HepG2 (cell line): ENCODE measurements around the gene LRP1-AS. TPM values are rescaled to one million over a fixed set of nuclear protein-coding genes. Genes with fewer than 3 reads are reported as not detected.
A peak's percentile ranks its signal among the peaks of the same experiment; 100 is the strongest.

Source experiments
- AGO2 ChIP-seq: fragments of 200-400 bp; formaldehyde crosslinking; optimal IDR thresholded peaks from 2 replicates; pipeline ENCODE3; 2017; ENCODE audit warnings: mild to moderate bottlenecking, low read depth, low read length, moderate library complexity
- DR1 ChIP-seq: sonication (generic); formaldehyde crosslinking; IDR thresholded peaks from 2 replicates; pipeline ENCODE4 v1.8.0; 2021; ENCODE audit warnings: mild to moderate bottlenecking, missing genetic modification reagents, inconsistent platforms
- ELF3 ChIP-seq: IDR thresholded peaks from 2 replicates; pipeline ENCODE4 v1.6.1; 2016; ENCODE audit warnings: missing genetic modification reagents, missing compliant biosample characterization
- FOXA1 ChIP-seq, 2 experiments: fragments of 450-650 bp in 1 of 2; sonication (generic) in 1 of 2; formaldehyde crosslinking in 1 of 2; IDR thresholded peaks; 2 replicates each; pipeline versions ENCODE4 v1.4.0 to v1.6.1; 2016 to 2020; ENCODE audit warnings: missing genetic modification reagents in 1 of 2
- FOXK2 ChIP-seq: fragments of 450-650 bp; IDR thresholded peaks from 2 replicates; pipeline ENCODE4 v1.6.1; 2016
- KAT8 ChIP-seq: IDR thresholded peaks from 2 replicates; pipeline ENCODE4 v1.6.1; 2016; ENCODE audit warnings: missing genetic modification reagents, missing compliant biosample characterization
- KLF6 ChIP-seq: IDR thresholded peaks from 2 replicates; pipeline ENCODE4 v1.8.0; 2016; ENCODE audit warnings: missing biosample characterization, missing genetic modification reagents
- NRL ChIP-seq: sonication (generic); formaldehyde crosslinking; IDR thresholded peaks from 2 replicates; pipeline ENCODE4 v1.5.0; 2020; ENCODE audit warnings: missing genetic modification reagents, mild to moderate bottlenecking, moderate library complexity, borderline replicate concordance
- TRIM24 ChIP-seq: sonication (generic); formaldehyde crosslinking; IDR thresholded peaks from 2 replicates; pipeline ENCODE4 v1.8.0; 2022; ENCODE audit warnings: mild to moderate bottlenecking, missing genetic modification reagents
- ZBTB8A ChIP-seq: sonication (generic); formaldehyde crosslinking; IDR thresholded peaks from 2 replicates; pipeline ENCODE4 v1.4.0; 2020; ENCODE audit warnings: mild to moderate bottlenecking, low read depth, missing genetic modification reagents, borderline replicate concordance
- ZNF296 ChIP-seq: sonication (generic); formaldehyde crosslinking; conservative IDR thresholded peaks from 2 replicates; pipeline ENCODE4 v1.5.0; 2020; ENCODE audit warnings: mild to moderate bottlenecking, missing genetic modification reagents
- ZNF670 ChIP-seq: sonication (generic); formaldehyde crosslinking; IDR thresholded peaks from 2 replicates; pipeline ENCODE4 v1.8.0; 2022; ENCODE audit warnings: mild to moderate bottlenecking, missing genetic modification reagents, borderline replicate concordance
- ZNF7 ChIP-seq: IDR thresholded peaks from 2 replicates; pipeline ENCODE4 v1.6.1; 2016; ENCODE audit warnings: missing biosample characterization, missing genetic modification reagents
- ZNF737 ChIP-seq: sonication (generic); formaldehyde crosslinking; IDR thresholded peaks from 2 replicates; pipeline ENCODE4 v1.5.0; 2020; ENCODE audit warnings: missing genetic modification reagents, mild to moderate bottlenecking, borderline replicate concordance
- ZSCAN30 ChIP-seq: sonication (generic); formaldehyde crosslinking; IDR thresholded peaks from 2 replicates; pipeline ENCODE4 v1.5.0; 2020; ENCODE audit warnings: mild to moderate bottlenecking, missing genetic modification reagents
- polyA plus RNA-seq, 8 experiments: library from polyadenylated mRNA; depleted of rRNA in 3 of 8; stranded (reverse) in 7 of 8; unstranded in 1 of 8; fragments of >200 nt; fragmentation: Illumina TruSeq in 4 of 8; extraction: Trizol in 4 of 8; gene quantifications; 2 replicates each; pipeline versions ENCODE4 v1.2.1 to v1.2.3, GENCODE V29; 2011 to 2016; ENCODE audit warnings: low read depth in 4 of 8, missing spikeins in 1 of 8, mixed read lengths in 1 of 8; ENCODE audit not compliant: insufficient read depth in 1 of 8
- total RNA-seq, 5 experiments: library from RNA; depleted of rRNA; stranded (reverse); fragments of >200 nt; fragmentation: Illumina TruSeq; extraction: Trizol; gene quantifications; 2 replicates each; pipeline ENCODE4 v1.2.3, GENCODE V29; 2016; ENCODE audit warnings: low read depth in 1 of 5
- TF ChIP-seq, protein P1 (sequence below): sonication (generic); formaldehyde crosslinking; conservative IDR thresholded peaks from 2 replicates; pipeline ENCODE4 v1.4.0; 2020; ENCODE audit warnings: mild to moderate bottlenecking, missing genetic modification reagents, moderate library complexity
- TF ChIP-seq, protein P2 (sequence below): sonication (generic); formaldehyde crosslinking; IDR thresholded peaks from 2 replicates; pipeline ENCODE4 v1.4.0; 2020; ENCODE audit warnings: mild to moderate bottlenecking, low read depth, missing genetic modification reagents
- TF ChIP-seq, protein P3 (sequence below): sonication (generic); formaldehyde crosslinking; IDR thresholded peaks from 2 replicates; pipeline ENCODE4 v1.5.1; 2020; ENCODE audit warnings: missing genetic modification reagents, mild to moderate bottlenecking, borderline replicate concordance

The LRP1-AS gene
- total and polyA plus RNA-seq, 2 of the 13 experiments (the other 11 are each of a cell fraction or from before 2014, with no cell fraction given), result 0.20 TPM; not detected in 1

DNA sequence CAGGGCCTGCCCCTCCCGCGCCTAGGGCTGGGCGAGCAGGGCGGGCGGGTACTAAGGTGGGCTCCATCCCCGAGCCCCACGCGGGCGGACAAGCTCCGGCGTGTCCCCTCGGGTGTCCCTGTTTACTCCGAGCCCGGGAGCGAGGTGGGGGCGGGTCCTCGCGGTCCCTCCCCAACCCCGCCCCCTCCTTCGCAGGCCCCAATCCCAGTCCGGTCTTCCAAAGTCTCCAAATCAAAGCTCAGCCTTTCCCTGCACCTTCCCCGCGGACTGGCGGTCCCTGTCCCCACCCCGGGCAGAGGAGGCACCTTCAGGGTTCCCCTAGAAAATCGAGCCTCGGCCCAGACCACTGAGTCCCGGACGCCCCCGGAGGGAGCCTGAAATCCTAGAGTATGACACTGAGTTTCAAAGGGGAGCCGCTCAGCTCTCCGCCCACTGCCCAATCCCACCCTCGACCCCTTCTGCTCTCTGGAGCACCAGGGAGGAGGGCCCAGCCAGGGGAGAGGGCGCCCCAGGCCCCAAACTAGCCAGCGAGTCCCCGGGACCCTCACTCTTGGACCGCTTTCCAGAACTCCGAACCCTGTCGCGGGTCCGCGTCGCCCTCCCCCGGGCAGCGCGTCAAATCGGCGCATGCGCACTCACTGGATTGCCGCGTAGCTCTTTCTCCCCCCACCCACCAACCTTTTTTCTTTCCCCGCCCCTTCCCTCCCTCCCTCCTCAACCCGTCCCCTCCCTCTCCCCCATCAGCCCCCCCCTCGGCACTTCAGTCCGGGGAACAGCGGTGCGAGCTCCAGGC is 19.5 kb downstream of the LRP1-AS start, which contains the start of gene LRP1 (continued):
- TF ChIP-seq ZNF737, result 0 out of 2 replicates have a peak, but pooled peaks have one; percentile 40
- TF ChIP-seq FOXA1 (IDR thresholded peaks at IDR 0.05), result no peak
- TF ChIP-seq FOXA1 (CRISPR knock-in tag; IDR thresholded peaks at IDR 0.05), result peak; percentile 75
- peak; percentile 30; the same call in 1 of the 2 replicates for TF ChIP-seq KAT8 (CRISPR knock-in tag)
- TF ChIP-seq KLF6, result peak; percentile 68
- peak; percentile 82 for TF ChIP-seq AGO2
- TF ChIP-seq ZNF670 (CRISPR knock-in tag), result peak; percentile 31; the same call in 1 of the 2 replicates
- no peak for TF ChIP-seq ZBTB8A (CRISPR knock-in tag)
- TF ChIP-seq, protein P1, sequence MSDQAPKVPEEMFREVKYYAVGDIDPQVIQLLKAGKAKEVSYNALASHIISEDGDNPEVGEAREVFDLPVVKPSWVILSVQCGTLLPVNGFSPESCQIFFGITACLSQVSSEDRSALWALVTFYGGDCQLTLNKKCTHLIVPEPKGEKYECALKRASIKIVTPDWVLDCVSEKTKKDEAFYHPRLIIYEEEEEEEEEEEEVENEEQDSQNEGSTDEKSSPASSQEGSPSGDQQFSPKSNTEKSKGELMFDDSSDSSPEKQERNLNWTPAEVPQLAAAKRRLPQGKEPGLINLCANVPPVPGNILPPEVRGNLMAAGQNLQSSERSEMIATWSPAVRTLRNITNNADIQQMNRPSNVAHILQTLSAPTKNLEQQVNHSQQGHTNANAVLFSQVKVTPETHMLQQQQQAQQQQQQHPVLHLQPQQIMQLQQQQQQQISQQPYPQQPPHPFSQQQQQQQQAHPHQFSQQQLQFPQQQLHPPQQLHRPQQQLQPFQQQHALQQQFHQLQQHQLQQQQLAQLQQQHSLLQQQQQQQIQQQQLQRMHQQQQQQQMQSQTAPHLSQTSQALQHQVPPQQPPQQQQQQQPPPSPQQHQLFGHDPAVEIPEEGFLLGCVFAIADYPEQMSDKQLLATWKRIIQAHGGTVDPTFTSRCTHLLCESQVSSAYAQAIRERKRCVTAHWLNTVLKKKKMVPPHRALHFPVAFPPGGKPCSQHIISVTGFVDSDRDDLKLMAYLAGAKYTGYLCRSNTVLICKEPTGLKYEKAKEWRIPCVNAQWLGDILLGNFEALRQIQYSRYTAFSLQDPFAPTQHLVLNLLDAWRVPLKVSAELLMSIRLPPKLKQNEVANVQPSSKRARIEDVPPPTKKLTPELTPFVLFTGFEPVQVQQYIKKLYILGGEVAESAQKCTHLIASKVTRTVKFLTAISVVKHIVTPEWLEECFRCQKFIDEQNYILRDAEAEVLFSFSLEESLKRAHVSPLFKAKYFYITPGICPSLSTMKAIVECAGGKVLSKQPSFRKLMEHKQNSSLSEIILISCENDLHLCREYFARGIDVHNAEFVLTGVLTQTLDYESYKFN, result peak; percentile 42
- peak; percentile 22; the same call in 1 of the 2 replicates for TF ChIP-seq ELF3 (CRISPR knock-in tag)
- TF ChIP-seq, protein P2, sequence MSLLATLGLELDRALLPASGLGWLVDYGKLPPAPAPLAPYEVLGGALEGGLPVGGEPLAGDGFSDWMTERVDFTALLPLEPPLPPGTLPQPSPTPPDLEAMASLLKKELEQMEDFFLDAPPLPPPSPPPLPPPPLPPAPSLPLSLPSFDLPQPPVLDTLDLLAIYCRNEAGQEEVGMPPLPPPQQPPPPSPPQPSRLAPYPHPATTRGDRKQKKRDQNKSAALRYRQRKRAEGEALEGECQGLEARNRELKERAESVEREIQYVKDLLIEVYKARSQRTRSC (CRISPR knock-in tag), result no peak
- TF ChIP-seq NRL, result peak; percentile 69; the same call in 1 of the 2 replicates
- TF ChIP-seq ZNF7 (CRISPR knock-in tag), result no peak
- TF ChIP-seq TRIM24 (CRISPR knock-in tag), result no peak
- TF ChIP-seq DR1 (CRISPR knock-in tag), result no peak
- TF ChIP-seq, protein P3, sequence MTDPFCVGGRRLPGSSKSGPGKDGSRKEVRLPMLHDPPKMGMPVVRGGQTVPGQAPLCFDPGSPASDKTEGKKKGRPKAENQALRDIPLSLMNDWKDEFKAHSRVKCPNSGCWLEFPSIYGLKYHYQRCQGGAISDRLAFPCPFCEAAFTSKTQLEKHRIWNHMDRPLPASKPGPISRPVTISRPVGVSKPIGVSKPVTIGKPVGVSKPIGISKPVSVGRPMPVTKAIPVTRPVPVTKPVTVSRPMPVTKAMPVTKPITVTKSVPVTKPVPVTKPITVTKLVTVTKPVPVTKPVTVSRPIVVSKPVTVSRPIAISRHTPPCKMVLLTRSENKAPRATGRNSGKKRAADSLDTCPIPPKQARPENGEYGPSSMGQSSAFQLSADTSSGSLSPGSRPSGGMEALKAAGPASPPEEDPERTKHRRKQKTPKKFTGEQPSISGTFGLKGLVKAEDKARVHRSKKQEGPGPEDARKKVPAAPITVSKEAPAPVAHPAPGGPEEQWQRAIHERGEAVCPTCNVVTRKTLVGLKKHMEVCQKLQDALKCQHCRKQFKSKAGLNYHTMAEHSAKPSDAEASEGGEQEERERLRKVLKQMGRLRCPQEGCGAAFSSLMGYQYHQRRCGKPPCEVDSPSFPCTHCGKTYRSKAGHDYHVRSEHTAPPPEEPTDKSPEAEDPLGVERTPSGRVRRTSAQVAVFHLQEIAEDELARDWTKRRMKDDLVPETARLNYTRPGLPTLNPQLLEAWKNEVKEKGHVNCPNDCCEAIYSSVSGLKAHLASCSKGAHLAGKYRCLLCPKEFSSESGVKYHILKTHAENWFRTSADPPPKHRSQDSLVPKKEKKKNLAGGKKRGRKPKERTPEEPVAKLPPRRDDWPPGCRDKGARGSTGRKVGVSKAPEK (CRISPR knock-in tag), result no peak
- peak; percentile 50; the same call in 1 of the 2 replicates for TF ChIP-seq ZSCAN30 (CRISPR knock-in tag)
- TF ChIP-seq ZNF296, result no peak
- TF ChIP-seq FOXK2, result 0 out of 2 replicates have a peak, but pooled peaks have one; percentile 6
- TF ChIP-seq, all 625 proteins: peak for 147
